Stimulated activated CD8-positive, alpha-beta memory T cell treated with anti-CD3 and anti-CD28 coated beads, Interleukin-15, amount 100 ng/mL, for 1 hour (primary cell): ENCODE results near the gene ATF5.
A peak's percentile ranks its signal among the peaks of the same experiment; 100 is the strongest.

Experiments used
- DNase-seq: peaks from one replicate; pipeline ENCODE4 v3.0.0-alpha.2; 2020; ENCODE audit warnings: low read depth

ATF5 gene

DNA sequence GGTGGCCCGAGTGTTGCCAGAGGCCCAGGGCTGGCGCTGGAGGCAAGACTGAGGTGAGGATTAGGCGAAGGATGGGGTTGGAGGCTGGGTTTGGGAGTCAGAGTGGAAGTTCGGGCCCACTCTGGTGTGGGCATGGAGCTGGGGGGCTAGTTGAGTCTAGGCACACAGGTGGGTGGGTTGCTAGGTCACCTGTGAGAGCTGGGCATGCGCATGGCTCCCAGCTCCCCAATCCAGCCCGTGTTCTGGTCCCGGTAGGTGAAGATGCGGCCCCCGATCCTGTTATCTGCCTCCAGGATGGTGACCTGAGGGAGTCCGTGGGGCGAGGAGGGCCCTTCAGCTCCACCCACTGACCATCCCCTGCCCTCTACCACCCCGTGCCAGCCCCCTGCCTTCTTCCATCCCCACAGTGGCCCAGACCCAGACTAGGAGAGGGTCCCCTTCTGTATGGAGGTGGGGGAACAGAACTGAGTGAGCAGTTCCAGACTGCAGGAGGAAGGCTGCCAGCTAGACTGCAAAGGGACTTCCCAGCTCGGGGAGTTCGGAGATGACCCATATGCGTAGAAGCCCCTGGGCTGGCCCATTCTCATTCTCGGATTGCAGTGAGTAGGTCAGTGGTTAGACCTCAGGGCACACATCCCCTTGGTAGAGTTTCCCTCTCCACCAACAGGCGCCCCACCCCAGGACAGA, 34.0 kb upstream of the ATF5 start:
- DNase-seq = no peak

DNA sequence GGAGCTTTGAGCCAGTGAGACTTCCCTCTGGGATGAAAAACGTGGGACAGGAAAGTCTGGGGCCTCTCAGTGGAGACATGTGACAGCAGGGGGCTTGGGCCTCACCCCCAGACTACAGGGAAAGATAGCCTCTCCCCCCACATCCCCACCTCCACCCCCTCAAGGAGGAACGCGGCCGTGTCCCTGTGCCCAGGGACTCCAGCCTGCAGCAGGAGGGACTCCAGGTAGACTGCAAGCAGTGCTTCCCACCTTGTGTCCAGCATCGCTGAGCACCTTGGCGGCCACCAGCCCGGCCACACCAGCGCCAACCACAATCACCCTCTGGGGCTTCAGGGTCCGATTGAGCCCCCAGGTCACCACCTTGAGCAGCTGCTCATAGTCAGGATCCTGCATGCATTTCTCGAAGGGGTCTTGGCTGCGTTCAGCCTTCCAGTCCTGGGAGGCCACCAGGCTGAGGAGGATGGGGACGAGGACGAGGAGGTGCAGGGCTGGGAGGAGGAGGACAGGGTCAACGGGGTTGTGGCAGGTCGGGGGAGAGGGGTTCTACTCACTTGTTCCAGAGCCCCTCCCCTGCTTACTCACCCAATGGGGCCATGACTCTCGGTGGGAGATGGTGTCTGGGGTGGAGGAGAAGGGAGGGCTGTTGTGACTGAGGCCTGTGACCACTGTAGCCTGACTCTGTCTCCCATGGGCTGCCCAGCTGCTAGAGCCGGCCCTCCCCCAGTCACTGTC, 33.3 kb upstream of the ATF5 start:
- DNase-seq = no peak

DNA sequence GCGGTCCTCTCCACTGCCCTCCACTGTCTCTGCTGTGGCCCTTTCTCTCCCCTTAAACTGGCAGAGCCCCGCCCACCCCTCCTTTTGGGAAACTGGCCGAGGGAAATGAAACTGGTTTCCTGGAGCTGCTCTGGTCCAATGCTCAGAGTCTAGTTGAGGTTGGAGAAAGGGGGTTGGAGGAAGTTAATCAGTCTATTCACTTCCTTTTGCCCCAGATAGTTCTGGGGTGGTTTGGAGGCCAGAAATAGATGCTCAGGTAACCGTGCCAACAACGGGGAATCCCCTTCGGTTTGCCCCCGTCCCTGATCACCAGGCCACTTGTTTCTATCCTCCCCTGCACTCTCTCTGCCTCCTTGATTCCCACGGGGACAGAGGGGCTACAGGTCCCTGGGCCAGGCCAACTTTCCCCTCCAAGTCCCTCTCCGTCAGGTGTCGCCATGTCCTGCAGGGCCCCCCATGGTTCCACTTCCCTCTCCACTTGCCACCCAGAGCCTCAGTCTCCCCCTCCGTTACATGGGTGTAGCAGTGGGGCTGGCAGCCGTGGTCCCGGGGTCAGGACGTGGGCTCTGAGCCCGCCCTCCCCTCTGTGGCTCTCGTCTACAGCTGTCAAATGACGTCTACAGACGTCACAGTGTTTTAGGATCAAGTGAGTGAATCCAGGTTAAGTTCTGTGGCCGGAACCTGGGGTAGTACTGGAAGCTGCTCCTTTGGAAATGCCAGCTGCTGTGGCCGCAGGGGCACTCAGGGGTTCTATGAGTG, 32.0 kb upstream of the ATF5 start, which contains the start of gene IL4I1:
Gene IL4I1 (minus strand): TSS at position 25 of the 759 bp plus-strand sequence. CDS start 727 bp downstream, outside the sequence.
- peak; percentile 32 for DNase-seq

DNA sequence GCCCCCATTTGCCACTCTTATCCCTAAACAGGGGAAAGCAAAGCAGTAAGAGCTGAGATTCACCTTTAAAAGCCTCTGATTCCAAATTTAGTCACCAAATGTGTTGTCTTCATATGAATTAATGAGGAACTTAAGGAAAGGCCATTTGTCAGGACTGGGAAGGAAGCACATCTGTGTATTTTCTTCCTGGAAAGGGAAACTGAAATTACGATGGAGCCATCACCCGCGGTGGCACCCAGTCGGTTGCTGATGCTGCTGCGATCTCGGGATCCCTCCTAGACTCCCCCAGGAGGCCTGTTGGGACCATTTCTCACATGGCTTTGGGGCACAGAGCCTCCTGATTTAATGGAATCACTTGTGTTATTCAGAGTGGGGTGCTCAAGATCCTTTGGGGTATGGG, 24.9 kb upstream of the ATF5 start:
- no peak for DNase-seq

DNA sequence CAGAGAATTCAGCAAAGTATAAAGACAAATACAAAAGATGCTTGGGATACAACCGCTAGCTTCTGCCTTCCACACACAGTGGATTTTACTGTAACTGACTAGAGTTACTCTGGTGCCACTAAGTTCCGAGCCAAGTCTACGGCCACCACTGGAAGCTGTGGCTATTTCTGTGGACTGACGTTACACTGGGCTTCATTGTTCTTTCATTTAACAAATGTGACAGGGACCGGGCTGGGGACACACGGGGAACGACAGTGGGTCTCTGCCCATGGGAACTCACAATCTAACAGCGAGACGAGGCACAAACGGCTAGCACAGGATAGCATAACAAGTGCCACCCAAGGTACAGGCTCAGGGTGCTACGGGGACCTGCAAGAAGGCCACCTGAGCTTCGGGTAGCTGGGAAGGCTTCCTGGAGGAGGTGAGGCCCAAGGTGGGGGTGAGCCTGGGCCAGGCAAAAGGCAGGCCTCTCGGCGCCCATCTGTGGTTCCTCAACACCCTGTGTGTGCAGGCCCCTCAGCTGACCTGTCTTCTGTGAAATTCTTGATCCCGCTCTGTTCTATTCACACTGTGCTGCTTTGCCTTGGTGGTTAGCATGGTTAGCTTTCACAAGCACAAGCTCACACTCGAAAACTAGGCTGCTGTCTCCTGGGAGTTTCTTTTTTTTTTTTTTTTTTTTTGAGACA, 22.0 kb upstream of the ATF5 start:
- DNase-seq = no peak

DNA sequence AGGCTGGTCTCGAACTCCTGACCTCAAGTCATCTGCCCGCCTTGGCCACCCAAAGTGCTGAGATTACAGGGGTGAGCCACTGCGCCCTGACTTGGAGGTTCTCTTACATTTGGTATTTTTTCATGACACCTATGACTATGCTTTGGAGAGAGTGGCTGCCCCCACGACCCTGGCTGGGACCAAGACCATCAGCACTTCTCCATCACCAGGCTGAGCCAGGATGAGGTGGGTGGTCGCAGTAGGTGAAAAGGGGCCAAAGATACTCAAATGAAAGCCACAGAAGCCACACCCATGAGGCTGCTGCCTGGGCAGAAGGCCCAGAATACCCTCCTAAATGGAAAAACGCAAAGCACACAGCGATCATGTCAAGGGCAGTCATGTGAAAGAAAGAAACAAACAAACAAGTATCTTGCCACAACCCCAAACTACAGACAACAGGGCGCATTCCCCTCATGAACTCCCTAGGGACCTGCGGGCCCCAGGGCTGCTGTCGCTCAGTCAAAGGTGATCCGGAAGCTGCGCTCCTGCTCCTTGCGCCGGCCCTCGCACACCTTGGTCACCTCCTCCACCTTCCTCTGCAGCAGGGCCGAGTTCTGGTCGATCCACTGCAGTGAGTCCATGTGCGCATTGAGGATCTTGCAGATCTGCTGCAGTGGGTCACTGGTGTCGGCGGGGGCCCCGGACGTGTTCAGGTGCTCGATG, 21.1 kb upstream of the ATF5 start:
- no peak for DNase-seq

DNA sequence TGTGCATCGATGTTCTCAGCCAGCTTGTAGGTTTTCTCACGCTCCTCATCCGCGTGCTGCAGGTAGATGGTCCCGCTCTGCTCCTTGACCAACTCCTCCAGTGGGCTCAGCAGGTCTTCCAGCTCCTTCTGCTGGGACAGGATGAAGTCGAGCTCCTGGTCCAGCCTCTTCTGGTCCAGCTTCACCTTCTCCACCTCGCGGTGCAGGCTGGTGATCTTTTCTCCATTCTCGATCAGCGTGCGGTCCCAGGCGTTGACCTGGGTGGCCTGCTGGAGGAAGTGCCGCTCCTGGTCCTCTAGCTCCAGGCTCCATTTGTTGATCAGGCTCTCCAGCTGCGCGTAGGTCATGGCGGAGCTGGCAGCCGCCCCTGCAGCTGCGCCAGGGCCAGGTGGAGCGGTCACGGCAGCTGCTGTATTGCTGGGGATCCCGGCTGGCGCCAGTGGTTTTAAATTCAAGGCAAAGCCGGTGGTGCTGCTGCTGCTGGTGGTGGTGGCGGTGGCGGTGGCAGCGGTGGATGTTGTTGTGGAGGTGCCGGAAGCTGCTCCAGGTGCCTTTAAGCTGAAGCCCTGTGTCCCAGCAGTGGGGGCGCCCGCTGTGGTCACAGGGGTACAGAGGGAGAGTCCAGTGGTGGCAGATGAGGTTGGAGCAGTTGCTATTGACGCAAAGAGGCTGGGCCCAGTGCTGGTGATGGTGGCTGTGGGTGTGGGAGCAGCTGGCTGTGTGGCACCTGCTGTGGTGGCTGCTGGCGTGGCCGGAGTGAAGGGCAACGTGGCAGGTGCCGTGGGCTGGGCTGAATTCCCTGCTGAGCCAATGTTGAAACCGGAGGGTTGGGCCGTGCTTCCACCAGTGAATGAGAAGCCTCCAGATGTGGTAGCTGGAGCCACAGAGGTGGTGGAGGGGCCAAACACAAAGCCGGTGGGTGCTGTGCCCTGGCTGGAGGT, 20.3 kb upstream of the ATF5 start:
- DNase-seq = no peak

DNA sequence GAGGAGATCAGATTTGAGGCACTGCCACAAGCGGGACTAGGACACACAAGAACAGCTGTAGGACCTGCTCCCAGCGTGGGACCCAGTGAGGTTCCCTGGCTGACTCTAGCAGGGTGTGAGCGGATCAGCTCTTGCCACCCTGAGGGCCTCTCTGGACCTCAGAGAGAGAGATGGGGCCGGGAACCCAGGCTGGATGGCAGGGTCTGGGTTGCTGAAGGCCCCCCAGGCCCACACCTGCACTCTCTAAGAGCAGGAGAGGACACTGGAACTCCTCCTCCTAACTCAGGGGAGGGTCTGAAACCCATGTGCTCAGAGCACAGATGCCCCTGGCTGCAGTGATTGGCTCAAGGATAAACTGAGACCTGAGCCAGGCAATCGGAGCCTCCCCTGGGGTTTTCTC, 18.8 kb upstream of the ATF5 start:
- no peak for DNase-seq

DNA sequence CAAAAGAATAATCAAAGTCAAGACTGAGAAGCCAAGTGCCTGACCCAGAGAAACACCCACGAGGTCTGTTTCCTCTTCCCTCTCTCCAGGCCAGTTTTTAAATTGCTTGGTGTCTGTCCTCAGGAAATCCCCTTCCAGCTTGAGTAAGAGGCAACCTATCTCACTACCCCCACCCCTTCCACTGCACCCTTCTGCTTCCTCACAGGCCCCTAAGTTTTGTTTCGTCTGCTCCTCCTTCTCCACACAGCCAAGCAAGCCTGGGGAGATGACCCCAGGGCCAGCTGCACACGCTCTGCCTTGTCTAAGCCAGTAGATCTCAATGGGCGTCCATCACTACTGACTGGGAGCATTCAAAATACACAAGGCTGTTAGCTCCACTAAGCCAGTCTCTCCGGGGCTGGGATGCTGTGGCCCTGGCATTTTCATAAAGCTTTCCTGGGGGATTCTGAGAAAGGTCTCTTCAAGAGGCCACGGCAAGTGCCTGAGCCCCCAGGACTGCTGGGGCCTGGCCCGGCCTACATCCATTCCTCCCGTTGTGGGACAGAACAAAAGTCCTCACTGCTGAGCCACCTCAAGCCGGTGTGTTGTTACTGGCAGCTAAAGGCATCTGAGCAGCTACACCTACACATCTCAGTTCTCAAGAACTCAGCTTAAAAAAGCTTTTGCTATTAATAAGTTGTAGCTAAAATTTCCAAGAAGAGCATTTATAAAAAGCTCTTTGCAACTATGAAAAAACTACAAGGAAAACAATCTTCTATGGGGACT, 17.4 kb upstream of the ATF5 start:
- no peak for DNase-seq

DNA sequence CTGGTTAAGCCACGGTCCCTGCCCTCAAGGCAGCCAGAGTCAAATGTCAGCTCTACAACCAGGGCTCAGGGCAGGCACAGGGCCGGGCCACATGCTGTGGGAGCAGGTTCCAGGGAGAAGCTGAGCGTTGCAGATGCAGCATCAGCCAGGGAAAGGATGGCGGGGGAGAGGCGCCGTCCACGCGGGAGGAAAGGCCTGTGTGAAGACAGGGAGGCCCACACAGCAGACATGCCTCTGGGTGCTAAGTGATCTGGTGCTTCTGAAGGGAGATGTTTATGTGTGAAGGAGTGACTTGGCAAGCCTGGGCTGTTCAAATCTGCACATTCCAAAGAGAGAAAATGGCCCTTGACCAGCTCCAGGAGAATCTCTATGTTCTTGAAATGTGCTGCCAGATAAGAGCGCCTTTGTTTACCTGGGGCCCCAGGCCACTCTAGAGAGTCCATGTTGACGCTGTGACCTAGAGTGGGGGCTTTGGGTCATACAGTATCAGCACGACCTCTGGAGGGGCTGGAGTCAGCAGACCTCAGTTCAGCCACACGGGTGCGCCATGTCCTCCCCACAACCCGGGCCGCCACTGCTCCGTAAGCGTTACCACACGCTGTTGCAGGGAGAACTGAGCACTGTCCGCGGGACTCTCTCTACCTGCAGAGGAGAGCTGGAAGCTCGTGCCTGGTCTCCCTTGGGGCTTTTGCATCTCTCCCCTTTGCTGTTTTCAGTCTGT, 15.9 kb upstream of the ATF5 start:
- no peak for DNase-seq

DNA sequence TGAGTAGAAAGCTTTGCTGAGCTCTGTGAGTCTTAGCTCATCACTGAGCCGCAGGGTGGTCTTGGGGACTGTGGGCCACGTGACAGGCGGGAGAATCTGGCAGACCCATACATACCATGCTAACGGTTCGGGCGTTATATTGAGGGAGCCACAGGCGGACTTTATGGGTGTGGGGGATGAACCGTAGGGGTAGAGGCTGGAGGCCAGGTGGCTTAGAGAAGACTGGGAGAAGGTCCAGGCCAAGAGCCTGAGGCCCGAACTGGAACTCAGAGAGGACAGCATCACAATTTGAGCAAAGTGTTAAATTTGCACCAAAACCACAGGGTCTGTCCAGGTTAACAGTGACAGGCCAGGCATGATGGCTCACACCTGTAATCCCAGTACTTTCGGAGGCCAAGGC, 15.3 kb upstream of the ATF5 start:
- DNase-seq = no peak

DNA sequence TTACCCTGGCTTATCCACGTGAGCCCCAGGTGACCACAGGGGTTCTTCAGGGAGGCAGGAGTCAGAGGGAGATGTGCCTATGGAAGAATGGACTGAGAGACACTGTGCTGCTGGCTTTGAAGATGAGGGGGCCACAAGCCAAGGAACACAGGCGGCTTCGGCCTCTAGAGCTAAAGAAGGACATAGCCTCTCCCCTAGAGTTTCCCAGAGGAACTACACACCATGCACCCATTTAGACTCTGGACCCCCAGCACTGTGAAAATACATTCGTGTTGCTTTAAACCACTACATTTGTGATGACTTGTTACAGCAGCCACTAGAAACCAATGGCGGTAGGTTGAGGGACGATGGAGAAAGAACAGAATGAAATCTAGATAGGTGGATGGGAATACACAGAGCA, 13.7 kb upstream of the ATF5 start:
- no peak for DNase-seq

DNA sequence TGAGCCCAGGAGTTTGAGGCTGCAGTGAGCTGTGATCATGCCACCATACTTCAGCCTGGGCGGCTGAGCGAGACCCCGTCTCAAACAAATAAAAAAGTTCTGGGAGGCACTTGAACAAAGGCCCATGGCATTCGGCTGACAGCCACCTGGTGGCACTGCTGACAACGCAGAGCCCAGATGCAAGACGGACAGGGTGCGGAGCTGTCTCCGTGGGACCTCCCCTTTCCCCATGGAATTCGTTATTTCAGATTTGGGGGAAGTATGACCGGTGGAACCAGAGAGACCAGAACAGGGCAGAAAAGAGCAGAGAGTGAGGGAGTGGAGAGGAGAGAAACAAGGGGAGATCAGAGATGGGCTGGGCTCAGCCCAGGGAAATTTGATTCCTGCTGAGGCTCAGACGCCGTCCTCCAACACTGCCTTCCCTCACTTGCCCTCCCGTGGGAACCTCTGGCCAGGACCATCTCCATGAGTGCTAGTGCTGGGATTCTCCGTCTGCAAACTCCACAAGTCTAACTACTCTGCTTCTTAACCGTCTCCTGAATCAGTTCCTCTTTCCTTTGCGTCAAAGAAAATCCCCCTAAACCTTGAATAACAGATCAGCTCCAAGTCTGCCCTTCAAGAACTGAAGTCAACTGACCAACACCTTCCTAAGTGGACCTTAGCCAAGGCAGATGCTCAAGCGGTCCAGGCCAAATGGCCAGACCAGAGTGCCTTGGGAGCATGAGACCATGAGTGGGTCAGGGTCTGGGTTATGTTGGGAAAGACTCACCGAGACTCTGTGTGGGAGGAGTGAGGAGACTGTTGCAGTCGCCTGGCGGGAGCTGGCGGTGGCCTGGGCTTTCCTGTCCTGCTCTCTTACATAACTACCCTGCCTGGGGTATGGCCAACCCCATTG, 11.9 kb upstream of the ATF5 start:
- DNase-seq = no peak

DNA sequence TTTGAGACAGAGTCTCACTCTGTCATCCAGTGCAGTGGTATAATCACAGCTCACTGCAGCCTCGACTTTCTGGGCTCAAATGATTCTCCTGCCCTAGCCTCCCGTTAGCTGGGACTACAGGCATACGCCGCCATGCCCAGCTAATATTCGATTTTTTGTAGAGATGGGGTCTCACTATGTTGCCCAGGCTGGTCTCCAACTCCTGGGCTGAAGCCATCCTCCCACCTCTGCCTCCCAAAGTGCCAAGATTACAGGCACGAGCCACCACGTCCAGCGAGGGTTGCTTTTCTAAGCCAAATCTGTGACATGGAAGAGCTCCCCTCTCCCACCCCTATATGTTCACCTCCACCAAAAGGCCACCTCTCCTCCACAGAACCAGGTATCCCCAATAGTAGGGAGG, 10.9 kb upstream of the ATF5 start:
- DNase-seq = no peak

DNA sequence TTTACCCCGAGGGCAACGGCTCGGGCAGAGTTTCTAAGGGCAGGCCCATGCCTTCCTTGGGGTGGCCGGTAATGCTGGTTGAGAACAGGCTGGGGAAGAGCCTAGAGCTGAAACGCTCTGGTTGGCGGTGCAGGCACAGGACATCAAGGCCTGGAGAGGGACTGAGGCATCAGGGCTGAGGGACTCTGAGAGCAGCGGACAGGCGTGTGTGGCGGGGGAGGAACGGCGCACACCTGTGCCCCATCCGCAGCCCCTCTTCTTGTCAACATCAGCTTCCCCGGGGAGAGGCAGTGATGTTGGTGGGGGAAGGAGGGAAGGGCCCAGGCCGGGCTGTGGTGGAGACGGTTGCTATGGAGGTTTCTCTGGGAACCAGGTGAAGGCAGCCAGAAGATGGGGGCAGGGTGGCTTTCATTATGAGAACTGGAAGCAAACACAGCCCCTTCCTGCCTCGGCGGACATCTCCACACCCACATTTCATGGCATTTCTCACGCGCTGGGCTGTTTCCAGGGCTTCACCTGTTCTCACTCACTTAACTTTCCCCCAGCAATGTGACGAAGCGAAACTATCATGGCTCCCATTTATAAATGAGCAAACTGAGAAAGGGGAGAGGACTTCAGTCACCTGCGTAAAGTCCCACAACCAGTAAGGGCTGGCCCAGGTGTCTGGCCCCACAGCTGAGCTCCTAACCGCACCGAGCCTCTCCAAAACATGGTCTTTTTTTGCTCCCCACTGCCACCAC, 8.2 kb upstream of the ATF5 start:
- no peak for DNase-seq

DNA sequence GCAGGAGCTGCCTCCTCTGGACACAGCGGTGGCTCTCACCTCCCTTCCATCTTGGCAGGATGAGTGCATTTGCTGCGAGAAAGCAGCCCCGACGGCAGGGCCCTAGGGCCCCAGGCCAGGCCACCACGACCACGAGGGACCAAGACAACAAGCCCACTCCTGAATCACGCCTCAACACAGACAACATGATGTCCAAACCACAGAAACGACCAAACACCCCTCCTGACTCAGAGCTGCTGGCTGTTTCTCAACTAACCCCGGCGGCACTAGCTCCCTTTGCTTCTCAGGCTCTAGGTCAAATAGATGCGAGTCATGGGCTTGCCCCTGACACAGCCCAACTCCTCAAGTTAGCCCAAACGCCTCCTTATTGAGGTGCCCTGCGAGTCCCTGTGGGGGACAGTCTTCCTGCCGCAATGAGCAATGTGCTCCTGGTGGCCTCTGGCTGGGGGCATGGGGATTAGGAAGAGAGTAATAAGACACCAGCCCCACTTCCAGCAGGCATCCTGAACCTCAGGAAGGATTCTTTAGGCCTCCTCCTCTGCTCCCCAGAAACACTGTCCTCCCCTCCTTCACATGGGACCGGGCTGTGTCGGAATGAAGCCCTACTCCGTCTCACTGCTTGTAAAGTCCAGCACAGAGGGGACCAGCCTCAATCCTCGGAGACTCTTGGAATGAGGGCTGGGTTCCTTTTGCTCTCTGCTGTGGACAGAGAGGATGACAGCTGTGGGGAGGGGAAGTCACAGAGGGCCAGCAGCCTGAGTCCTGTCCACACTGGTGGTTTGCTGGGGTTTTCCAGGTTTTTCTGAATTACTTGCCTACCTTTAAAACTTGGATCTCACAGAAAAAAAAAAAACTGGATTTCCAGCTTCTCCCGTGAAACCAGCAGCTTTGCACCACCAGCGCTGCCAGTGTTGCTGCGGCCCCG, 6.9 kb upstream of the ATF5 start:
- no peak for DNase-seq
